Skin of body (tissue), 2 donors: ENCODE results near the gene ZNF679. TPM values are rescaled to one million over a fixed set of nuclear protein-coding genes. Genes with fewer than 3 reads are reported as not detected.
A peak's percentile ranks its signal among the peaks of the same experiment; 100 is the strongest.
"Not testable (repeated sequence)": the region's sequence is repeated elsewhere in the genome, so short reads cannot be mapped to it uniquely, and the experiment has no call there.

Experiments used
- DNase-seq: peaks from one replicate; lab custom pipeline; 2025; lab: John Stamatoyannopoulos, UW
- total RNA-seq: library from RNA; depleted of rRNA; stranded (reverse); fragments of >200 nt; gene quantifications from one replicate; pipeline ENCODE4 v1.2.3, GENCODE V29; 2014

Gene ZNF679
- total RNA-seq, 1 donor from 2014 or later = not detected

DNA sequence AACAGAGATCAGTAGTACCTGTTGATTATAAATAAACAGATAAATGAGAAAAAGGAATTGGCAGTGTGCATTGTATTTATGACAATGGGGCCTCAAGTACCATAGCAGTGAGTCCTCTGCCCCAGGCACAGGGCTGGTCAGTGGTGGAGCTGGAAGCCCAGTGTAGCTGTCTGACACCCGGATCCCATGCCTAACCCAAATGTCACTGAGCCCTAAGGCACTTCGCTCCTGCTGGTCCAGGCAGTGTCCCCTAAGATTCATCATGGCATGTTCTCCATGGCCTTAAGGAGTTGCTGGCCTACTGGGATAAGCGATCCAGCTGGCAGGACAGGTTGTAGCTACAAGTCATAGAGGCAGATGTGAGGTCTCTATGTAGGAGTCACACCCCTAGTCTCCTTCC is 82.2 kb downstream of the ZNF679 start:
- DNase-seq = no peak

DNA sequence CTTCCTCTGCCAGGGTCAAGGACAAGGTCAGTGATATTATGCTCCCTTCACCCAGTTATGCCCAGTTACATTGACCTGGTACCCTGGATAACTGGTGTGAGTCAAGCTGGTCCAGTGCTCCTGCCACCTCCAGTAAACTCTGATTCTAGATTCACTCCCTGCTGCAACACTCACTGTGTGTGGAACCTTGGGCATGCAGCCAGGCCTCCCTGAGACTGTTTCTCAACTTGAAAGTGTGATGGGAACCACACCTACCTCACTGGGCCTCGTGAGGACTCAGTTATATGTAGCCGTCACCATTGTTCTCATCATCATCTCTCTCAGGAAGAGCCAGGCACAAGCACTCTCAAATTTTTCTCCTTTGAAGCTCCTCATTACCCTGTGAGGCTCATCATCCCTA is 84.6 kb downstream of the ZNF679 start:
- DNase-seq = no peak

DNA sequence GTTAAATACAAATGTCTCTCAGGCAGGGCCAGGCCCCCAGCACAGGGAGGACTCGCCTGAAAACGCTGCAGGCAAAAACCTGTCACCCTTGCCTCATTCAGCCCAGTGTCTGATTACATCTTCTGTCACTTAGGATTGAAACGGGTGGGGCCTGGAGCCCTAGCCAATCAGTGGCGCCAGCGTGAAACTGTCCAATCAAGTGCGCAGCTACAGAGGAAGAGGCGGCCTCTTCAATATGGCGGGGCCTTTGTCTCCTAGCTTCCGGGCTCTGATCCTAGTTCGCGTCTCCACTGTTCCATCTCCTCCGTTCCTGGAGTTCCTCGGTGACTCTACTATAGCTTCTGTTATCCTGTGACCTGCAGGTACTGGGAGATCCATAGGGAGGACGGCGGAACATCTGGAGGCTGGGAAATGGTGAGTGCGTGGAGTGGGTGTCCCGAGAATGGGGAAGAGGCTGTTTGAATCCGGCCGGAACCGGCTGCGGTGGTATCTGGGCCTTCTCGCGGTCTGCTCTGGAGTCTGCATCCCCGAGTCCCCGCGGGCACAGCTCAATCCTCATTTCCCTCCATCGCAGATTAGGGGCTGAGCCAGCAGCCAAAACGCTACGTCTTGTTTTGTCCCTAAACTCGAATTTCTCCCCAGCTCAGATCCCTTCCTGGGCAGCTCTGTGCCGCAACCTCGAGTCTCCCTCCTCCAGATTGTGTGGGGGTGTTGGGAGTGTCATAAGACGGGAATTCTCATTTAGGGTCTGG is 85.6 kb downstream of the ZNF679 start, which contains the start of gene ZNF736:
ZNF736 (plus strand) TSS at position 222 of the 752 bp plus-strand sequence; CDS start at position 412, 190 bp downstream.
- DNase-seq = peak; percentile 95

DNA sequence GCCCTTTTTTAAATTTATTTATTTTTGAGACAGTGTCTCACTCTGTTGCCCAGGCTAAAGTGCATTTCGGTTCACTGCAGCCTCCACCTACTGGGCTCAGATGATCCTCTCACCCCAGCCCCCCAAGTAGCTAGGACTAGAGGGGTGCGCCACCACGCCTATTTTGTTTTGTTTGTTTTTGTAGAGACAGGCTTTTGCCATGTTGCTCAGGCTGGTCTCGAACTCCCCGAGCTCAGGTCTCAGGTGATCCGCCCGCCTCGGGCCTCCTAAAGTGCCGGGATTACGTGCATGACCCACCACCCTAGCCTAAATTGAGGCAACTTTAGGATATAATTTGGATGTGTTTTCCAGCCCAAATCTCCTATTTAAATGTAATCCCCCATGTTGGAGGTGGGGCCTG is 86.3 kb downstream of the ZNF679 start:
- DNase-seq = no peak

DNA sequence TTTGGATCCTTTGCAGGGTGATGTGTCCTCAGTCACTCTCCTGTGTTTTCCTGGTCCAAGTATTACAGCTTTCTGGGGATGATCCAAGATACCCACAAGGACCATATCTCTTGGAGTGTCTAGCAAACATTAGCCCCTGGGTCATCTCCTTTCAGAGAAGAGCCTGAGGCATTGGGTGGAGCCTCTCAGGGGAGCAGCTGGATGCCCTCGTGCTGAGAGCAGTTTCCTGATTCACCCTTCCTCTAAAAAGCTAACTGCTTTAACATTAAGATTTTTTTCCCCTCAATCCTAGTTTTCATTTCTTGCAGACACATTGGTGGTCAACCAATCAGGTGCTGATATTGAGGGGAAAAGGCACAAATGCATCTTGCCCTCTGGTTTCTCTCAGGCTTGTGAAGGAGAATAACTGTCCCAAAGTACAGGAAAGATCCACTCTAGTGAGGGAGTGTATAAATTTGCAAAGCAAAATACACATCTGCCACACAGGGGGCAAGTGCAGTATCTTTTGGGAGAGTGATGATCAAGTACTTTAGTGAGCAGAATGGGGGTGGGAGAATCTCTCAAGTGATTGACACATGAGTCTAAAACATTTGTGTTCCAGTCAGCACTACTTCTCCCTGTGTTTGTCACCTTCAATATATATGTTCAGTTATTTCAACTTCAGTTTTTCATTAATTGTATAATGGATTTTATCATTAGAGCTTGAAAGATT is 87.9 kb downstream of the ZNF679 start:
- DNase-seq = not testable (repeated sequence)

Other genes starting within 250 kb of the ZNF679 start
- not detected for gene ZNF722, start 229.6 kb upstream of the ZNF679 start, total RNA-seq
- 0.30 TPM for gene ZNF727, start 183.0 kb upstream of the ZNF679 start, total RNA-seq
- not detected for gene ZNF735, start 21.3 kb upstream of the ZNF679 start, total RNA-seq
- gene ZNF736, start 85.5 kb downstream of the ZNF679 start, total RNA-seq = 22.1 TPM